K562 (cell line): ENCODE results near the gene EIPR1. TPM values are rescaled to one million over a fixed set of nuclear protein-coding genes. Genes with fewer than 3 reads are reported as not detected.

Source experiments
- ATAC-seq: fragments of 200-7000 bp; cut with Tn5 transposase; 3 replicates; pipeline ENCODE4 v1.9.1; 2020; ENCODE audit warnings: moderate library complexity
- BruUV-seq: library from RNA; stranded (reverse); fragments of 400-500 nt; replicated peaks from 2 replicates; lab custom pipeline; 2021; lab: Mats Ljungman, UMichigan
- CTCF ChIA-PET: fragments of 300-600 bp; formaldehyde crosslinking; extraction: SDS; loops from one replicate; lab custom pipeline; 2021; ENCODE audit warnings: low intra/inter-chr PET ratio; lab: Yijun Ruan, JAX
- POLR2A ChIA-PET: fragments of 300-600, 350-650 bp; sonication (Branson Sonifier 250); formaldehyde crosslinking; extraction: SDS; loops from one replicate; lab custom pipeline; 2021; ENCODE audit warnings: antibody characterized with exemption, inconsistent platforms; lab: Yijun Ruan, JAX
- DNase-seq, 4 experiments: peaks; one replicate each; pipeline versions ENCODE4 v3.0.0 to v3.0.0-alpha.2; 2011 to 2018; ENCODE audit warnings: low spot score in 3 of 4, mixed read lengths in 3 of 4; ENCODE audit errors: extremely low read depth in 1 of 4
- FAIRE-seq: peaks from 2 replicates; lab custom pipeline; 2011; peaks lifted over from hg19 to GRCh38; lab: Jason Lieb, UNC
- H2AFZ ChIP-seq: 2 replicates; pipeline ENCODE4 v1.6.0; 2011; ENCODE audit warnings: low read depth, low read length, control low read depth, inconsistent platforms
- H3K27ac ChIP-seq: fragments of 200-600 bp; 3 replicates; pipeline ENCODE4 v1.8.0; 2011; ENCODE audit warnings: low read depth, mild to moderate bottlenecking, control low read depth, inconsistent platforms, low read length, moderate library complexity, mixed read lengths; ENCODE audit errors: extremely low read depth
- H3K27me3 ChIP-seq, 2 experiments: fragments of 300-600 bp in 1 of 2; 2 replicates in 1 of 2; 3 replicates in 1 of 2; pipeline versions ENCODE4 v1.6.0 to v1.8.0; 2011; ENCODE audit warnings: inconsistent platforms in 2 of 2, low read length in 2 of 2, mild to moderate bottlenecking in 1 of 2, mixed read lengths in 1 of 2, moderate library complexity in 1 of 2; ENCODE audit not compliant: control insufficient read depth in 2 of 2, insufficient read depth in 2 of 2
- H3K36me3 ChIP-seq: fragments of 300-600 bp; 3 replicates; pipeline ENCODE4 v1.8.0; 2011; ENCODE audit warnings: mild to moderate bottlenecking, low read length, inconsistent platforms; ENCODE audit not compliant: control insufficient read depth, insufficient read depth
- H3K4me1 ChIP-seq, 2 experiments: fragments of 200-600 bp in 1 of 2; replicated peaks in 1 of 2; 2 replicates in 1 of 2; 3 replicates in 1 of 2; pipeline versions ENCODE4 v1.5.1 to v1.8.0; 2011; ENCODE audit warnings: inconsistent platforms in 2 of 2, low read length in 2 of 2, mild to moderate bottlenecking in 1 of 2, mixed read lengths in 1 of 2, moderate library complexity in 1 of 2; ENCODE audit not compliant: control insufficient read depth in 2 of 2, insufficient read depth in 2 of 2
- H3K4me2 ChIP-seq: 2 replicates; pipeline ENCODE4 v1.6.1; 2011; ENCODE audit warnings: low read length, control low read depth, inconsistent platforms, mixed read lengths; ENCODE audit not compliant: insufficient read depth
- H3K4me3 ChIP-seq: fragments of 200-600 bp; sonication (generic), shearing (Covaris generic); 2 replicates; pipeline ENCODE4 v1.5.1; 2016; ENCODE audit warnings: control low read depth, inconsistent platforms
- H3K79me2 ChIP-seq: fragments of 200-600 bp; 3 replicates; pipeline ENCODE4 v1.8.0; 2011; ENCODE audit warnings: low read length, inconsistent platforms; ENCODE audit not compliant: control insufficient read depth, insufficient read depth
- H3K9ac ChIP-seq, 2 experiments: 2 replicates each; pipeline versions ENCODE4 v1.6.0 to v1.6.1; 2011; ENCODE audit warnings: low read depth in 2 of 2, low read length in 2 of 2, control low read depth in 1 of 2, inconsistent platforms in 1 of 2, mild to moderate bottlenecking in 1 of 2, mixed read lengths in 1 of 2; ENCODE audit not compliant: insufficient read depth in 1 of 2
- H3K9me1 ChIP-seq: one replicate; pipeline ENCODE4 v1.6.0; 2011; ENCODE audit warnings: inconsistent platforms, mild to moderate bottlenecking, low read length, moderate library complexity; ENCODE audit not compliant: control insufficient read depth, insufficient read depth
- H3K9me3 ChIP-seq: replicated peaks from 2 replicates; pipeline ENCODE4 v1.5.1; 2011; ENCODE audit warnings: low read depth, low read length, inconsistent platforms; ENCODE audit not compliant: control insufficient read depth, insufficient read depth
- H4K20me1 ChIP-seq: replicated peaks from 2 replicates; pipeline ENCODE4 v1.6.1; 2011; ENCODE audit warnings: low read length, inconsistent platforms, mixed read lengths; ENCODE audit not compliant: control insufficient read depth, insufficient read depth
- POU5F1 ChIP-seq: fragments of 150-350 bp; IDR thresholded peaks from 2 replicates; pipeline ENCODE4 v1.6.1; 2014; ENCODE audit warnings: borderline replicate concordance, low read length, low read depth, mild to moderate bottlenecking; ENCODE audit not compliant: partially characterized antibody
- RBM14 ChIP-seq: fragments of 200-400 bp; formaldehyde crosslinking; IDR thresholded peaks from 2 replicates; pipeline ENCODE4 v1.6.1; 2018; ENCODE audit warnings: low read depth, mild to moderate bottlenecking, low read length, moderate library complexity, borderline replicate concordance; ENCODE audit not compliant: insufficient read depth
- WGBS: fragments of 100-300 bp; shearing (Covaris generic); methylation state at CpG from one replicate; pipeline ENCODE4 v1.1.6; 2016; ENCODE audit warnings: low coverage, mixed read lengths; ENCODE audit not compliant: insufficient coverage; ENCODE audit errors: missing lambda C conversion rate; 5-methylcytosine and 5-hydroxymethylcytosine counted together
- in situ Hi-C: fragments of 300-500 bp; cut with MboI; formaldehyde crosslinking; loops from 4 replicates; pipeline ENCODE4 v1.15.0; 2018; ENCODE audit warnings: inconsistent platforms, mixed read lengths
- intact Hi-C: fragments of 100-400 bp; cut with micrococcal nuclease; formaldehyde crosslinking; loops from 2 replicates; pipeline ENCODE4 v1.14.2; 2022
- polyA plus RNA-seq, 8 experiments: library from polyadenylated mRNA; depleted of rRNA in 4 of 8; stranded (reverse) in 5 of 8; unstranded in 3 of 8; fragments of >200 nt; fragmentation: Nextera tagmentation in 2 of 8; fragmentation: Illumina TruSeq in 1 of 8; extraction: Ambion mirVana in 2 of 8; extraction: Trizol in 1 of 8; gene quantifications; 2 replicates each; pipeline versions ENCODE4 v1.2.1 to v1.2.3, GENCODE V29; 2011 to 2014; ENCODE audit warnings: inconsistent platforms in 1 of 8, missing spikeins in 1 of 8
- total RNA-seq, 7 experiments: library from RNA; depleted of rRNA in 6 of 7; stranded (reverse); fragments of >200 nt in 6 of 7; fragmentation: Illumina TruSeq in 2 of 7; extraction: Trizol in 2 of 7; gene quantifications; 2 replicates each; pipeline versions ENCODE4 v1.2.1 to v1.2.3, GENCODE V29; 2011 to 2021; ENCODE audit warnings: low replicate concordance in 1 of 7
- TF ChIP-seq, protein P1 (sequence below): IDR thresholded peaks from 2 replicates; pipeline ENCODE4 v1.6.1; 2011; ENCODE audit warnings: borderline replicate concordance, low read depth, mild to moderate bottlenecking, moderate library complexity, low read length; ENCODE audit not compliant: insufficient read depth, poor library complexity, severe bottlenecking
- TF ChIP-seq, protein P2 (sequence below): fragments of 450-650 bp; conservative IDR thresholded peaks from 2 replicates; pipeline ENCODE4 v1.6.1; 2016; ENCODE audit warnings: missing genetic modification characterization, low read depth, mild to moderate bottlenecking, missing compliant biosample characterization, moderate library complexity
- TF ChIP-seq, protein P3 (sequence below), 2 experiments: IDR thresholded peaks in 1 of 2; conservative IDR thresholded peaks in 1 of 2; 2 replicates each; pipeline ENCODE4 v1.6.1; 2016; ENCODE audit warnings: low read depth in 2 of 2, mild to moderate bottlenecking in 1 of 2, missing compliant biosample characterization in 1 of 2, missing genetic modification characterization in 1 of 2, moderate library complexity in 1 of 2

Gene EIPR1
- total and polyA plus RNA-seq, 9 of the 15 experiments (the other 6 are each of a cell fraction or from before 2014, with no cell fraction given) = 19.9 to 54.4 (median 35.9) TPM

DNA sequence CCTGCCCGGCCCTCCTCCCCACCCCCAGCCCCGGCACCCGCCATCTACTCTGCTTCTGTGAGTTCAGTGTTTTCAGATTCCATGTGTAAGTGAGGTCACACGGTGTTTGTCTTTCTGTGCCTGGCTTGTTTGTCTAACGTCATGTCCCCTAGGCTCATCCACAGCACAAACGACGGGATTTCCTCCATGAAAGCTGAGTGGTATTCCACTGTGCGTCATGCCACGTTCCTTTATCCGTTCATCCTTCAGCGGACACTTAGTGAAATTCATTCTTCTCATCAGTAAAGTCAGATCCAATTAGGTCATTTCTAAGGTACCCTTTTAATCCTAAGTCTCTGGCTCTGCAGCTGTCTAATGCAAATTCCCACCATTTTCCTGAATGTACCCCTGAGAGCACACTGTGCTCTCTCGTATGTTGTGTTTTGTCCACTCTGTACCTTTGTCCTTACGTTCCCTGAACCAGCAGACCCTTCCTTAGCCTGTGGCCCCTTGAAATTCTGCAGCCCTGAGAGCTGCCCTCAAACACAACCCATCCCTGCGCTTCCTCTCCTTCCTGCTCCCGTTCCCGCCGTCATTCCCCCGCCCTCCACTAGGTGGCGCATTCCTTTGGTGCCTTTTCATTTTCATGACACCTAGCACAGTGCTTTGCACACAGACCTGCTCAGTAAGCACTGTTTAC, 46.0 kb upstream of the EIPR1 start (continued):
- TF ChIP-seq, protein P1, sequence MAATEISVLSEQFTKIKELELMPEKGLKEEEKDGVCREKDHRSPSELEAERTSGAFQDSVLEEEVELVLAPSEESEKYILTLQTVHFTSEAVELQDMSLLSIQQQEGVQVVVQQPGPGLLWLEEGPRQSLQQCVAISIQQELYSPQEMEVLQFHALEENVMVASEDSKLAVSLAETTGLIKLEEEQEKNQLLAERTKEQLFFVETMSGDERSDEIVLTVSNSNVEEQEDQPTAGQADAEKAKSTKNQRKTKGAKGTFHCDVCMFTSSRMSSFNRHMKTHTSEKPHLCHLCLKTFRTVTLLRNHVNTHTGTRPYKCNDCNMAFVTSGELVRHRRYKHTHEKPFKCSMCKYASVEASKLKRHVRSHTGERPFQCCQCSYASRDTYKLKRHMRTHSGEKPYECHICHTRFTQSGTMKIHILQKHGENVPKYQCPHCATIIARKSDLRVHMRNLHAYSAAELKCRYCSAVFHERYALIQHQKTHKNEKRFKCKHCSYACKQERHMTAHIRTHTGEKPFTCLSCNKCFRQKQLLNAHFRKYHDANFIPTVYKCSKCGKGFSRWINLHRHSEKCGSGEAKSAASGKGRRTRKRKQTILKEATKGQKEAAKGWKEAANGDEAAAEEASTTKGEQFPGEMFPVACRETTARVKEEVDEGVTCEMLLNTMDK = peak; percentile 66
- TF ChIP-seq, protein P2, sequence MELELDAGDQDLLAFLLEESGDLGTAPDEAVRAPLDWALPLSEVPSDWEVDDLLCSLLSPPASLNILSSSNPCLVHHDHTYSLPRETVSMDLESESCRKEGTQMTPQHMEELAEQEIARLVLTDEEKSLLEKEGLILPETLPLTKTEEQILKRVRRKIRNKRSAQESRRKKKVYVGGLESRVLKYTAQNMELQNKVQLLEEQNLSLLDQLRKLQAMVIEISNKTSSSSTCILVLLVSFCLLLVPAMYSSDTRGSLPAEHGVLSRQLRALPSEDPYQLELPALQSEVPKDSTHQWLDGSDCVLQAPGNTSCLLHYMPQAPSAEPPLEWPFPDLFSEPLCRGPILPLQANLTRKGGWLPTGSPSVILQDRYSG = no peak

DNA sequence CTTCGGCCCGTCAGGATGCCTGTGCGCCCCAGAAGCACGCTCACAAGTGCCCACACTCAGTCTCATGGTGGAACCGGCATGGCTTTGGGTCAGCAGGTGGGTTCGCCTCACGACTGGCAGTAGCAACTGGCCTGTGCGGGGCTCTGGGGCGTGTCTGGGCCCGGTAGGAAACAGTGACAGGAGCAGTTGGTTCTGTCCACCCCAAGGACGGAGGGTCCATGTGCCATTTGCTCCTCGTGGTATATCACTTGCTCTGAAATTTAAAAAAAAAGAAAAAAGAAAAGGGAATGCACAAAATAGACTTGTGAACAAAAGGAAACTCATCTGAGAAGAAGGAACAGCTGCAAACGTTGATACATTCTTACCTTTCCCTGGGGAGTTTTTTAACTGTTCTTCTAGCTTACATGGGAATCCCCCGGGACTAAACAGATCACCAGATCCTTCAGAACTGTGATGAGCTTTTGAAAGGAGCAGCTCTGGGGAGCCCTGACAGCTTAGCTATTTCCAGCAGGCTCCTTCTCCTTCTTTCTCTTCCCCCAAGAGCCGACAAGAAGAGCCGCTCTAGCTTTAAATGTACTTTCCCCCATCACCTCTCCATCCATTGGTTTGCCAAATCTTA, 44.7 kb upstream of the EIPR1 start:
- ATAC-seq = no peak
- H3K9me1 ChIP-seq = no peaks in the 10 kb centered on the region
- no peak overlapping the region for H3K9ac ChIP-seq
- ChIA-PET POLR2A (interaction anchor here (0.7 to 1.9 kb wide), 2 partner anchors 9 to 12 kb away, joined by 3 to 9 read pairs; no protein-coding TSS in a partner anchor), CTCF (no interaction called here)
- no peak overlapping the region for H3K27ac ChIP-seq
- WGBS = 82% methylated on average over 14 of the region's 16 CpGs
- no peak for DNase-seq
- FAIRE-seq = no peak
- no peak overlapping the region for H3K4me3 ChIP-seq
- no peaks in the 10 kb centered on the region for H3K27me3 ChIP-seq
- no peak for TF ChIP-seq RBM14
- TF ChIP-seq, protein P3, sequence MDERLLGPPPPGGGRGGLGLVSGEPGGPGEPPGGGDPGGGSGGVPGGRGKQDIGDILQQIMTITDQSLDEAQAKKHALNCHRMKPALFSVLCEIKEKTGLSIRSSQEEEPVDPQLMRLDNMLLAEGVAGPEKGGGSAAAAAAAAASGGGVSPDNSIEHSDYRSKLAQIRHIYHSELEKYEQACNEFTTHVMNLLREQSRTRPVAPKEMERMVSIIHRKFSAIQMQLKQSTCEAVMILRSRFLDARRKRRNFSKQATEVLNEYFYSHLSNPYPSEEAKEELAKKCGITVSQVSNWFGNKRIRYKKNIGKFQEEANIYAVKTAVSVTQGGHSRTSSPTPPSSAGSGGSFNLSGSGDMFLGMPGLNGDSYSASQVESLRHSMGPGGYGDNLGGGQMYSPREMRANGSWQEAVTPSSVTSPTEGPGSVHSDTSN (CRISPR knock-in tag; IDR thresholded peaks at IDR 0.05; ENCODE audit: low read depth) = no peak
- TF ChIP-seq, protein P3 (tag; conservative IDR thresholded peaks at IDR 0.05; ENCODE audit: low read depth) = no peak
- TF ChIP-seq POU5F1 = no peak
- no peaks in the 10 kb centered on the region for H3K79me2 ChIP-seq
- no peaks in the 10 kb centered on the region for H3K9me3 ChIP-seq
- H2AFZ ChIP-seq = no peak overlapping the region
- peaks cover 76% of the 10 kb centered on the region for H3K36me3 ChIP-seq
- BruUV-seq = no TSS peak
- in situ Hi-C loops (loop anchor here (10.0 kb wide), 1 partner anchor 233 kb away; the partner anchor contains the start of gene ALLC), intact Hi-C loops (loop anchor here (5.0 kb wide), 1 partner anchor 230 kb away; no protein-coding TSS in a partner anchor)
- no peaks in the 10 kb centered on the region; the same call in 1 of the 2 replicates for H4K20me1 ChIP-seq
- H3K4me1 ChIP-seq = no peaks in the 10 kb centered on the region
- H3K4me2 ChIP-seq = no peak overlapping the region
